H54 (cell line): ENCODE data around the gene GGT6.

Experiments used
- DNase-seq: peaks from one replicate; pipeline ENCODE4 v3.0.0; 2011; ENCODE audit warnings: low spot score, mixed read lengths; ENCODE audit not compliant: insufficient read length
- FAIRE-seq: peaks from 3 replicates; lab custom pipeline; 2011; peaks lifted over from hg19 to GRCh38; lab: Jason Lieb, UNC
- POLR2A ChIP-seq: IDR thresholded peaks from 2 replicates; pipeline ENCODE4 v1.6.1; 2011; ENCODE audit warnings: low read depth, mild to moderate bottlenecking, low read length

The GGT6 gene

GRCh38 chr17:4574448-4575045 lies 14.2 kb upstream of the GGT6 start:
- no peak for TF ChIP-seq POLR2A
- DNase-seq = no peak
- FAIRE-seq = no peak

GRCh38 chr17:4573669-4574068 lies 13.3 kb upstream of the GGT6 start:
- TF ChIP-seq POLR2A = no peak
- FAIRE-seq = no peak
- DNase-seq = no peak

GRCh38 chr17:4573115-4573514 lies 12.7 kb upstream of the GGT6 start:
- no peak for FAIRE-seq

GRCh38 chr17:4572131-4572530 lies 11.8 kb upstream of the GGT6 start:
- FAIRE-seq (no peak), DNase-seq (no peak)
- no peak for TF ChIP-seq POLR2A

More at GRCh38 chr17:4573115-4573514, 12.7 kb upstream of the GGT6 start:
- no peak for TF ChIP-seq POLR2A
- no peak for DNase-seq

GRCh38 chr17:4569591-4569990 lies 9.2 kb upstream of the GGT6 start:
- no peak for TF ChIP-seq POLR2A
- FAIRE-seq = no peak
- DNase-seq = no peak

GRCh38 chr17:4566785-4567184 lies 6.4 kb upstream of the GGT6 start:
- TF ChIP-seq POLR2A = no peak
- FAIRE-seq = peak; percentile 60
- DNase-seq = peak; percentile 83

- peak; percentile 57 for FAIRE-seq
- no peak for TF ChIP-seq POLR2A
- peak; percentile 80 for DNase-seq
These were observed 5.1 kb upstream of the GGT6 start for GRCh38 chr17:4565209-4566141.

GRCh38 chr17:4562015-4562969 lies 1.9 kb upstream of the GGT6 start:
- FAIRE-seq (no peak), DNase-seq (no peak)
- no peak for TF ChIP-seq POLR2A

GRCh38 chr17:4560837-4561256 lies 470 bp upstream of the GGT6 start:
- DNase-seq (no peak), FAIRE-seq (no peak)
- TF ChIP-seq POLR2A = no peak

GRCh38 chr17:4559966-4560365 lies 411 bp downstream of the GGT6 start:
- FAIRE-seq (no peak), DNase-seq (no peak)
- no peak for TF ChIP-seq POLR2A

- TF ChIP-seq POLR2A = no peak
- DNase-seq (no peak), FAIRE-seq (no peak)
These were observed 1.1 kb downstream of the GGT6 start for GRCh38 chr17:4559139-4559791.

- TF ChIP-seq POLR2A = no peak
- DNase-seq (no peak), FAIRE-seq (no peak)
These were observed 1.9 kb downstream of the GGT6 start for GRCh38 chr17:4558347-4558971.
